Activated CD8-positive, alpha-beta memory T cell treated with anti-CD3 and anti-CD28 coated beads, Interleukin-2, amount 10 ng/mL, durations not matched to agents 7 days and 5 days (primary cell): ENCODE results near the gene CARD19. TPM values are rescaled to one million over a fixed set of nuclear protein-coding genes. Genes with fewer than 3 reads are reported as not detected.

Experiments used
- ATAC-seq: fragments of 150-1000 bp; cut with Tn5 transposase; one replicate; pipeline ENCODE4 v1.10.0; 2021; ENCODE audit warnings: moderate library complexity
- CTCF ChIA-PET: fragments of 350-600 bp; sonication (Branson Sonifier 250); formaldehyde crosslinking; loops from one replicate; lab custom pipeline; 2021; ENCODE audit warnings: antibody characterized with exemption; lab: Charles Lee
- DNase-seq: peaks from one replicate; pipeline ENCODE4 v3.0.0-alpha.2; 2020
- H3K27ac Mint-ChIP-seq: one replicate; pipeline ENCODE4 v1.8.0; 2021; ENCODE audit warnings: mild to moderate bottlenecking, mixed read lengths
- H3K27me3 Mint-ChIP-seq: one replicate; pipeline ENCODE4 v1.8.0; 2021; ENCODE audit warnings: mixed read lengths
- H3K36me3 Mint-ChIP-seq: one replicate; pipeline ENCODE4 v1.8.0; 2021; ENCODE audit warnings: mild to moderate bottlenecking, mixed read lengths
- H3K4me1 Mint-ChIP-seq: one replicate; pipeline ENCODE4 v1.8.0; 2021; ENCODE audit warnings: mixed read lengths
- H3K4me3 Mint-ChIP-seq: one replicate; pipeline ENCODE4 v1.8.0; 2021; ENCODE audit warnings: mild to moderate bottlenecking, moderate library complexity, mixed read lengths
- H3K9me3 Mint-ChIP-seq: one replicate; pipeline ENCODE4 v1.8.0; 2022; ENCODE audit warnings: low read depth, mixed read lengths
- total RNA-seq, 2 experiments: library from RNA; stranded (reverse); gene quantifications; one replicate each; pipeline ENCODE4 v1.2.3, GENCODE V29; 2021

Gene CARD19
- total RNA-seq, 2 experiments from 2014 or later: 45.0 to 83.0 TPM

GRCh38 chr9:93105620-93106019 is 9.6 kb downstream of the CARD19 start:
- ATAC-seq (no peak), DNase-seq (no peak)
- CTCF ChIA-PET: interaction anchor here (0.8 to 1.1 kb wide), 2 partner anchors 13 to 15 kb away, joined by 3 read pairs; no protein-coding TSS in a partner anchor
- H3K4me3 Mint-ChIP-seq: no peak overlapping the region
- peaks cover 16% of the 10 kb centered on the region for H3K9me3 Mint-ChIP-seq
- peaks cover 57% of the 10 kb centered on the region for H3K4me1 Mint-ChIP-seq
- no peaks in the 10 kb centered on the region for H3K27me3 Mint-ChIP-seq
- no peak overlapping the region for H3K27ac Mint-ChIP-seq
- peaks cover 52% of the 10 kb centered on the region for H3K36me3 Mint-ChIP-seq

DNA sequence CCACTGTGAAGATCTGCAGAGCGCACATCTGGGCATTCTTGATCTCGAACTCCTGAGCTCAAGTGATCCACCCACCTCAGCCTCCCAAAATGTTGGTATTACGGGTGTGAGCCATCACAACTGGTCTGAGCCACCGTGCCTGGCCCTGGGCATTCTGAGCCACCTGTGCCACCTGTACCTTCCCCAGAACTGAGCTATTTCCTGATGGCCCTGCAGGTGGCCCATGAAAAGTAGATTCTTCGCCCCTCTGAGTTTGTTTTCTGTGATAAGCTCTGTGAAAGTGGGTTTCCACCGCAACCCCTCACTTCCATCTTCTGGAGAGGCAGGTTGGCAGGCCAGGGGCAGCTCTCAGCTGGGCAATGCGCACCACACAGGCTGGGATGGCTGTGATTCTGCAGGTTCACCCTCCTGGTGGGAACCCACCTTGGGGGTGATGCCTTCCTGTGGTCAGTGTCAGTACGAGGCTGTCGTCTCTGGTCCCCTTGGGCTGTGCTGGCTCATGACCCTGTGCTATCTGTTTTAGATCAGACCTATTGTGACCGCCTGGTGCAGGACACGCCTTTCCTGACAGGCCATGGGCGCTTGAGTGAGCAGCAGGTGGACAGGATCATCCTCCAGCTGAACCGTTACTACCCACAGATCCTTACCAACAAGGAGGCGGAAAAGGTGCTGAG is 11.3 kb downstream of the CARD19 start:
- peaks cover 53% of the 10 kb centered on the region for H3K4me1 Mint-ChIP-seq
- no peaks in the 10 kb centered on the region for H3K27me3 Mint-ChIP-seq
- DNase-seq (no peak), ATAC-seq (no peak)
- no peak overlapping the region for H3K4me3 Mint-ChIP-seq
- H3K9me3 Mint-ChIP-seq: peaks cover 14% of the 10 kb centered on the region
- CTCF ChIA-PET: interaction anchor here (0.6 to 5.7 kb wide), 12 partner anchors 10 to 459 kb away, joined by 3 to 63 read pairs (median 11); partner anchors contain the start of genes CARD19 and NINJ1
- peak overlapping the region; percentile 49 for H3K27ac Mint-ChIP-seq
- peaks cover 45% of the 10 kb centered on the region for H3K36me3 Mint-ChIP-seq

DNA sequence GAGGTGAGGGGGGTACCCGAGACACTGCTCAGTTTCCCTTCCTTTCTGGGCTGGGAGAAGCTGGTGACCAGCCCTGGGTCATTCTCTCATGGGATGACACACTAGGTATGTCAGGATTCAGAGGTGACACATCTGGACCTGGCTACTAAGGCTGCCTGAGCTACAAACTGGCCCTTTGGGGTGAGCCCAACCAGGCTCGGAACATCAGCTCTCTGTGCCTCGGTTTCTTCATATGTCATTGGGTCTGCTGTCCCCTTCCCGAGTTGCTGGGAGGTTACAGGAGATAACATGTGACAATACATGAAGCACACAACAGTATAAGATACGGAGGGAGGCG is 11.8 kb downstream of the CARD19 start:
- Mint-ChIP-seq H3K27me3 (no peaks in the 10 kb centered on the region), H3K9me3 (peaks cover 12% of the 10 kb centered on the region), H3K4me1 (peaks cover 50% of the 10 kb centered on the region), H3K4me3 (no peak overlapping the region), H3K27ac (peak overlapping the region; percentile 49), H3K36me3 (peaks cover 41% of the 10 kb centered on the region)
- no peak for DNase-seq
- CTCF ChIA-PET: interaction anchor here (0.6 to 5.7 kb wide), 12 partner anchors 11 to 459 kb away, joined by 3 to 63 read pairs (median 11); partner anchors contain the start of genes CARD19 and NINJ1
- no peak for ATAC-seq

GRCh38 chr9:93108291-93109041 is 12.4 kb downstream of the CARD19 start:
- Mint-ChIP-seq H3K4me3 (no peak overlapping the region), H3K4me1 (peaks cover 46% of the 10 kb centered on the region), H3K9me3 (peaks cover 10% of the 10 kb centered on the region), H3K36me3 (peaks cover 37% of the 10 kb centered on the region), H3K27me3 (no peaks in the 10 kb centered on the region), H3K27ac (peak overlapping the region; percentile 49)
- peak; percentile 87 for ATAC-seq
- DNase-seq: peak; percentile 69
- CTCF ChIA-PET: interaction anchor here (0.7 to 5.7 kb wide), 45 partner anchors 11 to 458 kb away, joined by 3 to 63 read pairs (median 4); partner anchors contain the start of genes CARD19 and NINJ1

DNA sequence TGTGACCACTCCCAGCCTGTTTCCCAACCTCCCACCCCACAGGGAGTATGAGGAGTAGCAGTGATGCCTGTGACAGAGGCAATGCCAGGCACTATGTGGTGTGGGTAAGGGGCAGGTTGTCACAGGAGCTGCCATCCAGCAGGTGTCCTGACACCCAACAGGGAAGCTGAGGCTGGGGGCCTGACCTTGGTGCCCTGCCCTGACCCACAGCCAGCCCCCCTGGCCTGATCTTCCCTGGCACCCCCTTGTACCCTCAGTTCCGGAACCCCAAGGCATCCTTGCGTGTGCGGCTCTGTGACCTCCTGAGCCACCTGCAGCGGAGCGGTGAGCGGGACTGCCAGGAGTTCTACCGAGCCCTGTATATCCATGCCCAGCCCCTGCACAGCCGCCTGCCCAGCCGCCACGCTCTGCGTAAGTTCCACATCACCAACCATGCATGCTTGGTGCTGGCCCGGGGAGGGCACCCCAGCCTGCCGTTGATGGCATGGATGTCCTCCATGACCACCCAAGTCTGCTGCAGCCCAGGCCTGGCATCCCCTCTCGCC is 14.4 kb downstream of the CARD19 start:
- Mint-ChIP-seq H3K9me3 (peaks cover 2% of the 10 kb centered on the region), H3K27me3 (no peaks in the 10 kb centered on the region), H3K36me3 (peaks cover 19% of the 10 kb centered on the region), H3K4me3 (no peak overlapping the region), H3K27ac (no peak overlapping the region), H3K4me1 (peaks cover 37% of the 10 kb centered on the region)
- DNase-seq: no peak
- ATAC-seq: no peak
- CTCF ChIA-PET: interaction anchor here (1.2 to 5.7 kb wide), 7 partner anchors 9 to 46 kb away, joined by 4 to 63 read pairs (median 14); partner anchors contain the start of gene NINJ1

- Mint-ChIP-seq H3K9me3 (no peaks in the 10 kb centered on the region), H3K27me3 (no peaks in the 10 kb centered on the region), H3K4me1 (peaks cover 34% of the 10 kb centered on the region), H3K4me3 (no peak overlapping the region), H3K27ac (no peak overlapping the region), H3K36me3 (peaks cover 15% of the 10 kb centered on the region)
- DNase-seq: no peak
- CTCF ChIA-PET: interaction anchor here (1.2 to 5.7 kb wide), 2 partner anchors 8 to 12 kb away, joined by 4 to 63 read pairs; no protein-coding TSS in a partner anchor
- ATAC-seq: no peak
These were observed 15.0 kb downstream of the CARD19 start for GRCh38 chr9:93111001-93111370.

DNA sequence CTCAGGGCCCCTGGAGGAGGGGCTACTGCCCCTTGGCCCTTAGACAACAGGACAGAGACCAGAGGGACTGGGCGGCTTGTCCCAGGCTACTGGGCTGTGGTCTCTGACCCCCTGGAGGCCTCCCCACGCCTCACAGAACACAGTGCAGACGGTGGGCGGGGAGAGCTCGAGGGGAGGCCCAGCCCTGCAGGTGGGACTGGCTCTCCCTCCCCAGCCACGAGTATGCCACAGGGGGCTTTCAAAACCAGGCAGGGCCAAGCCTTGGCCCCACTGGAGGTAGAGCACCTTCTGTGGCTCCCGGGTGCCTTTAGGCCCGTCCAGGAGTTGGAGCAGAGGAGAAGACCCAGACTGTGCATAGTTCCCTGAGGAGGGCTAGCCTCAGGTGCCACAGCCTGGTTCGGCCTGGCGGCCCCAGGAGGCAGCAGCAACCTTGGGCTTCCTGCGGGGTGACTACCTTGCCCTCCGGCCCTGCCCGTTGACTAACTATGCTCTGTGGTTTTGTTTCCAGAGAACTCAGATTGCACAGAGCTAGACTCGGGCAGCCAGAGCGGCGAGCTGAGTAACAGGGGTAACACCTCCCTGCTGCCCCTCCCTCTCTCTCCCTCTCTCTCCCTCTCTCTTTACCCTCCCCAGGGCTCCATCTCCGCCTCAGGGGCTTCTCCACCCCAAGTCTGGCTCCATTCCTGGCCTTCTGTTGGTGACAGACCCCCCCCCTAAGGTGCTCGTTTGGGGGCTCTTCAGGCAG is 15.5 kb downstream of the CARD19 start:
- Mint-ChIP-seq H3K27me3 (no peaks in the 10 kb centered on the region), H3K9me3 (no peaks in the 10 kb centered on the region), H3K27ac (no peak overlapping the region), H3K4me1 (peaks cover 30% of the 10 kb centered on the region), H3K4me3 (no peak overlapping the region), H3K36me3 (peaks cover 13% of the 10 kb centered on the region)
- DNase-seq: no peak
- CTCF ChIA-PET: interaction anchor here (1.2 to 5.7 kb wide), 2 partner anchors 8 to 13 kb away, joined by 4 to 63 read pairs; no protein-coding TSS in a partner anchor
- no peak for ATAC-seq

DNA sequence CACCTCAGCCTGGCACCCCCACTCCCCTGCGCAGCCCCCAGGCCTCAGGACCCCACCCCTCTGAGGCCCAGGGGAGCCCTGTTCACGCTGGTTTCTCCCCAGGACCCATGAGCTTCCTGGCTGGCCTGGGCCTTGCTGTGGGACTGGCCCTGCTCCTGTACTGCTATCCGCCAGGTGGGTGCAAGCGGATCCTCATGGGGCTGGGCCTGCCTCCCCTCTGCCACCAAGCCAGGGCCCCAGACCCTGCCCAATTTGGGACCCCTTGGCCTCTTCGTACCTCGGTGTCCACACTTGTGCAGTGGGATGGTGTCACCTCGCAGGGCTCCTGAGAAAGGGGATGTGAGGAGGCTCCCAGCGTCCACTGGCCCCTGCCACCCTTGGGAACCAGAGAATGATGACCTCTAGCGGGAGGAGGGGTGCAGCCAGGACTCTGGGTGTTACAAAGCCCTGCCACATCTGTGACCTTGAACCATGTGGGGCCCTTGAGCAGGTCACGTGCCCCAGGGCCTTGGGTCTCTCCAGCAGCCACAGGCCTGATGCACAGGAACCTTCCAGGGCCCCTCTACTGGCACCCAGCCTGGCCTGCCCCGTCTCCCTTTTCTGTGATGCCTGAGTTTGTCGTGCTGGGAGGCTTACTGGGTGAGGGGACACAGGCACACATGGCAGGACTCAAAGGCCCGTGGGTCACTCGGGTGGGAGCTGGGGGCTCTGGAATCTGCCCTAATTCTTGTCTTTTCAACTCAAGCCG is 16.3 kb downstream of the CARD19 start:
- Mint-ChIP-seq H3K4me3 (no peak overlapping the region), H3K27ac (no peak overlapping the region), H3K9me3 (no peaks in the 10 kb centered on the region), H3K27me3 (no peaks in the 10 kb centered on the region), H3K4me1 (peaks cover 23% of the 10 kb centered on the region), H3K36me3 (peaks cover 11% of the 10 kb centered on the region)
- CTCF ChIA-PET: interaction anchor here (5.7 kb wide), 1 partner anchor 7 kb away, joined by 63 read pairs; no protein-coding TSS in a partner anchor
- ATAC-seq (no peak), DNase-seq (no peak)

DNA sequence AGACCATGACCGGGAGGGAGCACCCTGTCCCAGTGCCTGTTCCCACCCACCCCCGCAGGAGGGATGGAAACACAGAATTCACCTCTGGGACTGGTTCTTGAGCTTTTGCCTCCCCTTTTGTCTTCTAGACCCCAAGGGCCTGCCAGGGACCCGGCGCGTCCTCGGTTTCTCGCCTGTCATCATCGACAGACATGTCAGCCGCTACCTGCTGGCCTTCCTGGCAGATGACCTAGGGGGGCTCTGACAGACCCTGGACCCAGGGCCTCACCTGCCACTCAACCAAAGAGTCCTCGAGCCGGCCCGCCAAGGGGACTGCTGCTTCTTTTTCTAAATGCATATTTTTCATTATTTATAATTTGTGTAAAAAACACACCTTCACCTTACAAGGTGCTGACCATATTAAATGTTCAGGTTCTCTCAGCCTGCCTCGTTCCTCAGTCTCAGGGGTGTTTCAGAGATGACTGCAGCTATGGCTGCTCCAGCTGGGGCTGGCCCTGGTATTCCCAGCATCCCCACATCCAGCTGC is 16.9 kb downstream of the CARD19 start:
- ATAC-seq (no peak), DNase-seq (no peak)
- Mint-ChIP-seq H3K27me3 (no peaks in the 10 kb centered on the region), H3K4me3 (no peak overlapping the region), H3K4me1 (peaks cover 16% of the 10 kb centered on the region), H3K9me3 (no peaks in the 10 kb centered on the region), H3K27ac (no peak overlapping the region), H3K36me3 (peaks cover 7% of the 10 kb centered on the region)
- CTCF ChIA-PET: no interaction called here

GRCh38 chr9:93114169-93114983 is 18.4 kb downstream of the CARD19 start:
- Mint-ChIP-seq H3K9me3 (no peaks in the 10 kb centered on the region), H3K27me3 (no peaks in the 10 kb centered on the region), H3K27ac (peak overlapping the region; percentile 32), H3K36me3 (peaks cover 3% of the 10 kb centered on the region), H3K4me3 (no peak overlapping the region), H3K4me1 (peaks cover 4% of the 10 kb centered on the region)
- CTCF ChIA-PET: no interaction called here
- no peak for DNase-seq
- no peak for ATAC-seq

GRCh38 chr9:93114984-93115335 is 18.9 kb downstream of the CARD19 start:
- H3K4me3 Mint-ChIP-seq: no peak overlapping the region
- no peaks in the 10 kb centered on the region for H3K27me3 Mint-ChIP-seq
- H3K27ac Mint-ChIP-seq: peak overlapping the region; percentile 32
- H3K4me1 Mint-ChIP-seq: peaks cover 10% of the 10 kb centered on the region
- H3K36me3 Mint-ChIP-seq: peaks cover 3% of the 10 kb centered on the region
- CTCF ChIA-PET: no interaction called here
- H3K9me3 Mint-ChIP-seq: no peaks in the 10 kb centered on the region
- ATAC-seq (no peak), DNase-seq (no peak)
